ENCODE measurements around the gene VPREB3.

The VPREB3 gene

GRCh38 chr22:23709107-23709506 is 45.1 kb downstream of the VPREB3 start:
- Histone ChIP-seq H3K9ac (ENCODE audit: low read length) (no peak overlapping the region), H3K4me1 (ENCODE audit: low read length) (no peaks in the 10 kb centered on the region), H3K27ac (ENCODE audit: low read length) (no peak overlapping the region), H3K4me2 (ENCODE audit: low read depth, low read length) (no peak overlapping the region), H3K79me2 (ENCODE audit: low read length) (peaks cover 17% of the 10 kb centered on the region), H3K9me2 (replicated peaks; ENCODE audit: insufficient read depth, low read length) (no peaks in the 10 kb centered on the region), H3K36me3 (replicated peaks; ENCODE audit: insufficient read depth, low read length) (0 out of 2 replicates have a peak, but pooled peaks cover 12% of the 10 kb centered on the region), H3K9me3 (replicated peaks; ENCODE audit: insufficient read depth, low read length) (no peaks in the 10 kb centered on the region), H2AFZ (ENCODE audit: low read length) (no peak overlapping the region), H3K27me3 (replicated peaks; ENCODE audit: insufficient read depth, low read length) (no peaks in the 10 kb centered on the region), H3F3A (ENCODE audit: insufficient read depth, low read length) (no peaks in the 10 kb centered on the region), H4K20me1 (ENCODE audit: insufficient read depth, low read length) (no peaks in the 10 kb centered on the region), H3K4me3 (ENCODE audit: low read length) (no peak overlapping the region)
- no peak for TF ChIP-seq EZH2phosphoT487 (IDR thresholded peaks at IDR 0.05; ENCODE audit: low read length)
- no peak for TF ChIP-seq EZH2 (optimal IDR thresholded peaks at IDR 0.05; ENCODE audit: low read depth, low read length)
- no peak for TF ChIP-seq CTCF (IDR thresholded peaks at IDR 0.05; ENCODE audit: low read length)
- no peak for DNase-seq

- Histone ChIP-seq H3K9me2 (replicated peaks; ENCODE audit: insufficient read depth, low read length) (no peaks in the 10 kb centered on the region), H3K9ac (ENCODE audit: low read length) (no peak overlapping the region), H3K4me1 (ENCODE audit: low read length) (no peaks in the 10 kb centered on the region), H2AFZ (ENCODE audit: low read length) (no peak overlapping the region), H3K4me3 (ENCODE audit: low read length) (no peak overlapping the region), H3K9me3 (replicated peaks; ENCODE audit: insufficient read depth, low read length) (no peaks in the 10 kb centered on the region), H3K27me3 (replicated peaks; ENCODE audit: insufficient read depth, low read length) (no peaks in the 10 kb centered on the region), H3K27ac (ENCODE audit: low read length) (no peak overlapping the region), H3K79me2 (ENCODE audit: low read length) (peaks cover 25% of the 10 kb centered on the region), H3K4me2 (ENCODE audit: low read depth, low read length) (no peak overlapping the region), H4K20me1 (ENCODE audit: insufficient read depth, low read length) (no peaks in the 10 kb centered on the region), H3F3A (ENCODE audit: insufficient read depth, low read length) (no peaks in the 10 kb centered on the region), H3K36me3 (replicated peaks; ENCODE audit: insufficient read depth, low read length) (0 out of 2 replicates have a peak, but pooled peaks cover 12% of the 10 kb centered on the region)
- no peak for TF ChIP-seq EZH2 (optimal IDR thresholded peaks at IDR 0.05; ENCODE audit: low read depth, low read length)
- TF ChIP-seq EZH2phosphoT487 (IDR thresholded peaks at IDR 0.05; ENCODE audit: low read length): no peak
- TF ChIP-seq CTCF (IDR thresholded peaks at IDR 0.05; ENCODE audit: low read length): no peak
- DNase-seq: no peak
Measured at GRCh38 chr22:23708270-23708669, 46.0 kb downstream of the VPREB3 start.

GRCh38 chr22:23705358-23705757 is 48.9 kb downstream of the VPREB3 start:
- Histone ChIP-seq H3K27ac (ENCODE audit: low read length) (no peak overlapping the region), H3K27me3 (replicated peaks; ENCODE audit: insufficient read depth, low read length) (no peaks in the 10 kb centered on the region), H3F3A (ENCODE audit: insufficient read depth, low read length) (no peaks in the 10 kb centered on the region), H3K4me3 (ENCODE audit: low read length) (no peak overlapping the region), H3K4me1 (ENCODE audit: low read length) (no peaks in the 10 kb centered on the region), H2AFZ (ENCODE audit: low read length) (no peak overlapping the region), H3K9me2 (replicated peaks; ENCODE audit: insufficient read depth, low read length) (no peaks in the 10 kb centered on the region), H3K79me2 (ENCODE audit: low read length) (peaks cover 42% of the 10 kb centered on the region), H3K9ac (ENCODE audit: low read length) (no peak overlapping the region), H4K20me1 (ENCODE audit: insufficient read depth, low read length) (no peaks in the 10 kb centered on the region), H3K36me3 (replicated peaks; ENCODE audit: insufficient read depth, low read length) (0 out of 2 replicates have a peak, but pooled peaks cover 12% of the 10 kb centered on the region), H3K4me2 (ENCODE audit: low read depth, low read length) (no peak overlapping the region), H3K9me3 (replicated peaks; ENCODE audit: insufficient read depth, low read length) (no peaks in the 10 kb centered on the region)
- DNase-seq: no peak
- no peak for TF ChIP-seq CTCF (IDR thresholded peaks at IDR 0.05; ENCODE audit: low read length)
- no peak for TF ChIP-seq EZH2phosphoT487 (IDR thresholded peaks at IDR 0.05; ENCODE audit: low read length)
- no peak for TF ChIP-seq EZH2 (optimal IDR thresholded peaks at IDR 0.05; ENCODE audit: low read depth, low read length)
